ENCODE measurements around the gene DGKD.

Gene DGKD

DNA sequence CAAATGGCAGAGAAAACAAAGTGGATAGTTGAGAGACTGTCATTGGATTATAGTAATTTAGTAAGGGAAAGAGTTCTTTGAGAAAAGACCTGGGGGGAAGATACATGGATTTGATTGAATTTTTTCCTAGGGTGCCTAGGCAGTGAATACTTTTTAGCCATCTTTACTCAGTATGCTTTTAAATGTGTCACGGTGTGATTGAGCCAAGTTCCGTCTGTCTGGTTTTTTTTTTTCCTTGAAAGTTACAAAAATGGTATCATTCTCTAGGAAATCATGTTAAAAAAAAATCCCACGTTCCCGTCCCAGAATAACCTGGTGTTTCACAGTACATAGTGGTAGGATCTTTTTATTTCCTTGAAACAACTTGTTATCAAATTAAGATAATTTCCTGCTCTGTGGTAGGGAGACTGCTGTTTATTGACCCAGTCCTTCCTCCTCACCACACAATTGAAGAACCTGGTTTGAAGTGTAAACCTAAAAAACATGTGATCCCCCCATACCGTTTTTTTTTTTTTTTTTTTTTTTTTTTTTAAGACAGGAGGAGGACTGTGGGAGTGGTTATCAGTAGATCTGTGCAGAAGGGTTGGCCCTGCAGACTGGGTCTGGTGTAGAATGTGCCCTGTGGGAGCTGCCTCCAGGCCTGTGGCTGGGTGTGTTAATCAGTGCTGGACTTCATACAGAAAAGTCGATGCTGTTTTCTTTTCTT, 55.1 kb downstream of the DGKD start:
- Histone ChIP-seq H3K4me1 (ENCODE audit: insufficient read depth, low read length) (no peaks in the 10 kb centered on the region), H3K27ac (ENCODE audit: low read length) (no peak overlapping the region), H3K27me3 (ENCODE audit: insufficient read depth, low read length) (no peaks in the 10 kb centered on the region), H3K9me3 (ENCODE audit: insufficient read depth, low read depth, low read length) (peaks cover 23% of the 10 kb centered on the region; the same call in 1 of the 2 replicates), H3K4me3 (ENCODE audit: low read length) (no peak overlapping the region), H3K36me3 (ENCODE audit: insufficient read depth, low read depth, low read length) (no peaks in the 10 kb centered on the region), H3K9ac (ENCODE audit: low read depth, low read length) (no peak overlapping the region)

GRCh38 chr2:233410196-233410760, 56.0 kb downstream of the DGKD start:
- Histone ChIP-seq H3K4me3 (ENCODE audit: low read length) (no peak overlapping the region), H3K4me1 (ENCODE audit: insufficient read depth, low read length) (no peaks in the 10 kb centered on the region), H3K9me3 (ENCODE audit: insufficient read depth, low read depth, low read length) (peaks cover 23% of the 10 kb centered on the region; the same call in 1 of the 2 replicates), H3K9ac (ENCODE audit: low read depth, low read length) (no peak overlapping the region), H3K36me3 (ENCODE audit: insufficient read depth, low read depth, low read length) (no peaks in the 10 kb centered on the region), H3K27ac (ENCODE audit: low read length) (no peak overlapping the region), H3K27me3 (ENCODE audit: insufficient read depth, low read length) (no peaks in the 10 kb centered on the region)

GRCh38 chr2:233411162-233411561, 56.9 kb downstream of the DGKD start:
- H3K4me1 ChIP-seq (ENCODE audit: insufficient read depth, low read length), result no peaks in the 10 kb centered on the region
- peaks cover 23% of the 10 kb centered on the region; the same call in 1 of the 2 replicates for H3K9me3 ChIP-seq (ENCODE audit: insufficient read depth, low read depth, low read length)
- H3K9ac ChIP-seq (ENCODE audit: low read depth, low read length), result no peak overlapping the region
- H3K4me3 ChIP-seq (ENCODE audit: low read length), result no peak overlapping the region
- H3K27ac ChIP-seq (ENCODE audit: low read length), result no peak overlapping the region
- H3K27me3 ChIP-seq (ENCODE audit: insufficient read depth, low read length), result no peaks in the 10 kb centered on the region
- H3K36me3 ChIP-seq (ENCODE audit: insufficient read depth, low read depth, low read length), result no peaks in the 10 kb centered on the region

GRCh38 chr2:233412405-233412804, 58.1 kb downstream of the DGKD start:
- H3K4me1 ChIP-seq (ENCODE audit: insufficient read depth, low read length), result peaks cover 4% of the 10 kb centered on the region; the same call in 1 of the 2 replicates
- peaks cover 23% of the 10 kb centered on the region; the same call in 1 of the 2 replicates for H3K9me3 ChIP-seq (ENCODE audit: insufficient read depth, low read depth, low read length)
- H3K36me3 ChIP-seq (ENCODE audit: insufficient read depth, low read depth, low read length), result no peaks in the 10 kb centered on the region
- no peaks in the 10 kb centered on the region for H3K27me3 ChIP-seq (ENCODE audit: insufficient read depth, low read length)
- no peak overlapping the region for H3K4me3 ChIP-seq (ENCODE audit: low read length)
- H3K9ac ChIP-seq (ENCODE audit: low read depth, low read length), result no peak overlapping the region
- no peak overlapping the region for H3K27ac ChIP-seq (ENCODE audit: low read length)

DNA sequence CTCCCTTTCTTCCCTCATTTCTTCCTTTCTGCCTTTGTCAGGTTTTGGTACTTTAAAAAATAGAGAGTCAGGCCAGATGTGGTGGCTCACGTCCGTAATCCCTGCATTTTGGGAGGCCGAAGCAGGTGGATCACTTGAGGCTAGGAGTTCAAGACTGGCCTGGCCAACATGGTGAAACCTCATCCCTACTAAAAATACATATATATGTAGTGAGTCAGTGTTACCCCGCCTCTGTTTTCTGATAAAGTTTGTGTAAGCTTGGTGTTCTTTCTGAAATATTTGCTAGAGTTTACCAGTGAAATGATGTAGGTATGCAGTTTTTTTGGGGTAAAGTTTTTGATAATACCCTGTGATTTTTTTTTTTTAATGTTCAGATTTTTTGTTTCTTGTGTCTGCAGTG, 58.8 kb downstream of the DGKD start:
- Histone ChIP-seq H3K4me3 (ENCODE audit: low read length) (no peak overlapping the region), H3K27ac (ENCODE audit: low read length) (no peak overlapping the region), H3K36me3 (ENCODE audit: insufficient read depth, low read depth, low read length) (no peaks in the 10 kb centered on the region), H3K9ac (ENCODE audit: low read depth, low read length) (no peak overlapping the region), H3K27me3 (ENCODE audit: insufficient read depth, low read length) (no peaks in the 10 kb centered on the region), H3K9me3 (ENCODE audit: insufficient read depth, low read depth, low read length) (peaks cover 23% of the 10 kb centered on the region; the same call in 1 of the 2 replicates), H3K4me1 (ENCODE audit: insufficient read depth, low read length) (peaks cover 4% of the 10 kb centered on the region; the same call in 1 of the 2 replicates)

- Histone ChIP-seq H3K9me3 (ENCODE audit: insufficient read depth, low read depth, low read length) (peaks cover 23% of the 10 kb centered on the region; the same call in 1 of the 2 replicates), H3K36me3 (ENCODE audit: insufficient read depth, low read depth, low read length) (no peaks in the 10 kb centered on the region), H3K27ac (ENCODE audit: low read length) (no peak overlapping the region), H3K4me1 (ENCODE audit: insufficient read depth, low read length) (peaks cover 4% of the 10 kb centered on the region; the same call in 1 of the 2 replicates), H3K27me3 (ENCODE audit: insufficient read depth, low read length) (no peaks in the 10 kb centered on the region), H3K4me3 (ENCODE audit: low read length) (no peak overlapping the region), H3K9ac (ENCODE audit: low read depth, low read length) (no peak overlapping the region)
These were observed 59.4 kb downstream of the DGKD start for GRCh38 chr2:233413559-233414272.

DNA sequence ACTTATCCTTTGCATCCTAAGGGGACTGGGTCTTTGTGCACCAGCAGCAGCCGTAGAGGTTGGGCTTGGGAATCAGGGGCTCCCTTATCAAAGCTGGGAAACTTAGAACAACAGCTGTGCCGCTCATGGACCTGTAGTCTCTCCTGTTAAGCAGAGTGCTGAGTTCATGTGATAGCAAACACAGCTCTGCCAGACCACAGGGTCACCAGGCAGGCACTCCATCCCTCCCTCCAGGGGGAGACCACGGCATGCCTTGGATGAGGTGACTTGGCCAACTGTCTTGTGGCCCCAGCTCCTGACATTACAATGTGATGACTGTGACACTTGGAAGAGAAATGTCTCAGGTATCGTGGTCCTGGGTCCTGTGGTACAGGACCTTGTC, 60.0 kb downstream of the DGKD start:
- peaks cover 4% of the 10 kb centered on the region; the same call in 1 of the 2 replicates for H3K4me1 ChIP-seq (ENCODE audit: insufficient read depth, low read length)
- H3K9ac ChIP-seq (ENCODE audit: low read depth, low read length), result no peak overlapping the region
- peaks cover 23% of the 10 kb centered on the region; the same call in 1 of the 2 replicates for H3K9me3 ChIP-seq (ENCODE audit: insufficient read depth, low read depth, low read length)
- H3K27ac ChIP-seq (ENCODE audit: low read length), result no peak overlapping the region
- H3K27me3 ChIP-seq (ENCODE audit: insufficient read depth, low read length), result no peaks in the 10 kb centered on the region
- no peak overlapping the region for H3K4me3 ChIP-seq (ENCODE audit: low read length)
- H3K36me3 ChIP-seq (ENCODE audit: insufficient read depth, low read depth, low read length), result no peaks in the 10 kb centered on the region

DNA sequence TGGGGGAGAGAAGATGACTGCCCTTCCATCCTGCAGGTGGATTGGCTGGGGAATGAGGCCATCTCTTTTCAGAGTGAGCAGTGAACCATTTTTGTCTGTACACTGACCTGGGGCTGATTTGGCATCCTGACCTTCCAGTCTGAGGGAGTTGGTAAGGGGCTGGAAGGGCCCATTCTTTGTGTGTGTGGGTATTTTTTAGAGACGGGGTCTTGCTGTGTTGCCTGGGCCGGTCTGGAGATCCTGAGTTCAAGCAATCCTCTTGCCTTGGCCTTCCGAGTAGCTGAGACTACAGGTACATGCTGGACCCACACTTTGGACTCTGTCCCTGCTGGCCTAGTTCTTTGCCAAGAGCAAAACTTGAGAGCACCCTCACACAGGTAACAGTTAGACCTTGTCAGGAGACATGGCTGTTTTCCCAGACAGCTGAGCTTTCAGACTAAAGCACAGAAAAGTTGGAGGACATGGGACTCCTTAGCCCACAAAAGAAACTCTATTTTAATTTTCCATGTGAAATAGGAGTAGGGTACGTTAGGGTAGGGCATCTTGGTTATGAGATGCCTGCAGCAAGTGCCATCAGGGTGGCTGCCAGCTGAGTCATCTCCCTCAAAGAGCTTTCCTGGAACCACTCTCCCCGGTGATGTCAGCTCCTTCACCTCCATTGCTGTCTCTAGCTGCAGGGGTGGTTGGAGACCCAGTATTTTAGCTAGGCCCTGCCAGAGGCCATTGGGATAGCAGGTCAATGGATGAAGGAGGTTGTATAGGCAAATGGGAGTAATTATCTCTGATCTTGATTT, 60.7 kb downstream of the DGKD start:
- Histone ChIP-seq H3K4me1 (ENCODE audit: insufficient read depth, low read length) (peaks cover 11% of the 10 kb centered on the region; the same call in 1 of the 2 replicates), H3K27me3 (ENCODE audit: insufficient read depth, low read length) (no peaks in the 10 kb centered on the region), H3K9ac (ENCODE audit: low read depth, low read length) (no peak overlapping the region), H3K27ac (ENCODE audit: low read length) (no peak overlapping the region), H3K9me3 (ENCODE audit: insufficient read depth, low read depth, low read length) (peaks cover 23% of the 10 kb centered on the region; the same call in 1 of the 2 replicates), H3K36me3 (ENCODE audit: insufficient read depth, low read depth, low read length) (no peaks in the 10 kb centered on the region), H3K4me3 (ENCODE audit: low read length) (no peak overlapping the region)

- Histone ChIP-seq H3K4me3 (ENCODE audit: low read length) (no peak overlapping the region), H3K36me3 (ENCODE audit: insufficient read depth, low read depth, low read length) (no peaks in the 10 kb centered on the region), H3K27me3 (ENCODE audit: insufficient read depth, low read length) (no peaks in the 10 kb centered on the region), H3K9ac (ENCODE audit: low read depth, low read length) (no peak overlapping the region), H3K27ac (ENCODE audit: low read length) (no peak overlapping the region), H3K9me3 (ENCODE audit: insufficient read depth, low read depth, low read length) (peaks cover 13% of the 10 kb centered on the region; the same call in 1 of the 2 replicates), H3K4me1 (ENCODE audit: insufficient read depth, low read length) (peaks cover 17% of the 10 kb centered on the region; the same call in 1 of the 2 replicates)
These were observed 61.9 kb downstream of the DGKD start for GRCh38 chr2:233416199-233416598.

DNA sequence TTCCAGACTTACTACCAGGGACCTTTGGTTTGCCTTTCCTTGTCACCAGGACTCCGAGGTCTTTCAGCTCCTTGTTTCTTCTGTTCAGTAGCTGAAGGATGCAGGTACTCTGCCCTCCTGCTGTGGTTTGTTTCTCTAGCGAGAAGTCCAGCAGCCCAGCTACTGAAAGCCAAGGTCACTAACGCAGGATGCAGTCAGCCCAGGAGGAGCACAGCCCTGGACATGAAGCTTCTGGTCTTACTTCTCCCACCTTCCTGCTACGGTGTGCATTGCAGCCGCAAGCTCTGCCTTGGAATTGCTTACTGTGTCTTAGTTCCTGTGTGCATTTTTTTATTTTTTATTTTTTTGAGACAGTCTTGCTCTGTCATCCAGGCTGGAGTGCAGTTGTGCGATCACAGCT, 62.4 kb downstream of the DGKD start:
- Histone ChIP-seq H3K9me3 (ENCODE audit: insufficient read depth, low read depth, low read length) (peaks cover 8% of the 10 kb centered on the region; the same call in 1 of the 2 replicates), H3K36me3 (ENCODE audit: insufficient read depth, low read depth, low read length) (no peaks in the 10 kb centered on the region), H3K27ac (ENCODE audit: low read length) (no peak overlapping the region), H3K4me3 (ENCODE audit: low read length) (no peak overlapping the region), H3K4me1 (ENCODE audit: insufficient read depth, low read length) (peaks cover 17% of the 10 kb centered on the region; the same call in 1 of the 2 replicates), H3K9ac (ENCODE audit: low read depth, low read length) (no peak overlapping the region), H3K27me3 (ENCODE audit: insufficient read depth, low read length) (no peaks in the 10 kb centered on the region)

- Histone ChIP-seq H3K4me1 (ENCODE audit: insufficient read depth, low read length) (peaks cover 17% of the 10 kb centered on the region; the same call in 1 of the 2 replicates), H3K36me3 (ENCODE audit: insufficient read depth, low read depth, low read length) (no peaks in the 10 kb centered on the region), H3K4me3 (ENCODE audit: low read length) (no peak overlapping the region), H3K27me3 (ENCODE audit: insufficient read depth, low read length) (no peaks in the 10 kb centered on the region), H3K27ac (ENCODE audit: low read length) (no peak overlapping the region), H3K9ac (ENCODE audit: low read depth, low read length) (no peak overlapping the region), H3K9me3 (ENCODE audit: insufficient read depth, low read depth, low read length) (peaks cover 4% of the 10 kb centered on the region; the same call in 1 of the 2 replicates)
These were observed 63.0 kb downstream of the DGKD start for GRCh38 chr2:233417282-233417681.

All from iPS-20b (cell line).